K562 (cell line): Measurements from ENCODE around the gene MEIS1. TPM values are rescaled to one million over a fixed set of nuclear protein-coding genes. Genes with fewer than 3 reads are reported as not detected.

Experiments used
- ATAC-seq: fragments of 200-7000 bp; cut with Tn5 transposase; 3 replicates; pipeline ENCODE4 v1.9.1; 2020; ENCODE audit warnings: moderate library complexity
- BruUV-seq: library from RNA; stranded (reverse); fragments of 400-500 nt; replicated peaks from 2 replicates; lab custom pipeline; 2021; lab: Mats Ljungman, UMichigan
- CTCF ChIA-PET: fragments of 300-600 bp; formaldehyde crosslinking; extraction: SDS; loops from one replicate; lab custom pipeline; 2021; ENCODE audit warnings: low intra/inter-chr PET ratio; lab: Yijun Ruan, JAX
- POLR2A ChIA-PET: fragments of 300-600, 350-650 bp; sonication (Branson Sonifier 250); formaldehyde crosslinking; extraction: SDS; loops from one replicate; lab custom pipeline; 2021; ENCODE audit warnings: antibody characterized with exemption, inconsistent platforms; lab: Yijun Ruan, JAX
- DNase-seq, 4 experiments: peaks; one replicate each; pipeline versions ENCODE4 v3.0.0 to v3.0.0-alpha.2; 2011 to 2018; ENCODE audit warnings: low spot score in 3 of 4, mixed read lengths in 3 of 4; ENCODE audit errors: extremely low read depth in 1 of 4
- FAIRE-seq: peaks from 2 replicates; lab custom pipeline; 2011; peaks lifted over from hg19 to GRCh38; lab: Jason Lieb, UNC
- H2AFZ ChIP-seq: 2 replicates; pipeline ENCODE4 v1.6.0; 2011; ENCODE audit warnings: low read depth, low read length, control low read depth, inconsistent platforms
- H3K27ac ChIP-seq: fragments of 200-600 bp; 3 replicates; pipeline ENCODE4 v1.8.0; 2011; ENCODE audit warnings: low read depth, mild to moderate bottlenecking, control low read depth, inconsistent platforms, low read length, moderate library complexity, mixed read lengths; ENCODE audit errors: extremely low read depth
- H3K27me3 ChIP-seq, 2 experiments: fragments of 300-600 bp in 1 of 2; 2 replicates in 1 of 2; 3 replicates in 1 of 2; pipeline versions ENCODE4 v1.6.0 to v1.8.0; 2011; ENCODE audit warnings: inconsistent platforms in 2 of 2, low read length in 2 of 2, mild to moderate bottlenecking in 1 of 2, mixed read lengths in 1 of 2, moderate library complexity in 1 of 2; ENCODE audit not compliant: control insufficient read depth in 2 of 2, insufficient read depth in 2 of 2
- H3K36me3 ChIP-seq: fragments of 300-600 bp; 3 replicates; pipeline ENCODE4 v1.8.0; 2011; ENCODE audit warnings: mild to moderate bottlenecking, low read length, inconsistent platforms; ENCODE audit not compliant: control insufficient read depth, insufficient read depth
- H3K4me1 ChIP-seq, 2 experiments: fragments of 200-600 bp in 1 of 2; replicated peaks in 1 of 2; 2 replicates in 1 of 2; 3 replicates in 1 of 2; pipeline versions ENCODE4 v1.5.1 to v1.8.0; 2011; ENCODE audit warnings: inconsistent platforms in 2 of 2, low read length in 2 of 2, mild to moderate bottlenecking in 1 of 2, mixed read lengths in 1 of 2, moderate library complexity in 1 of 2; ENCODE audit not compliant: control insufficient read depth in 2 of 2, insufficient read depth in 2 of 2
- H3K4me2 ChIP-seq: 2 replicates; pipeline ENCODE4 v1.6.1; 2011; ENCODE audit warnings: low read length, control low read depth, inconsistent platforms, mixed read lengths; ENCODE audit not compliant: insufficient read depth
- H3K4me3 ChIP-seq: fragments of 200-600 bp; sonication (generic), shearing (Covaris generic); 2 replicates; pipeline ENCODE4 v1.5.1; 2016; ENCODE audit warnings: control low read depth, inconsistent platforms
- H3K79me2 ChIP-seq: fragments of 200-600 bp; 3 replicates; pipeline ENCODE4 v1.8.0; 2011; ENCODE audit warnings: low read length, inconsistent platforms; ENCODE audit not compliant: control insufficient read depth, insufficient read depth
- H3K9ac ChIP-seq, 2 experiments: 2 replicates each; pipeline versions ENCODE4 v1.6.0 to v1.6.1; 2011; ENCODE audit warnings: low read depth in 2 of 2, low read length in 2 of 2, control low read depth in 1 of 2, inconsistent platforms in 1 of 2, mild to moderate bottlenecking in 1 of 2, mixed read lengths in 1 of 2; ENCODE audit not compliant: insufficient read depth in 1 of 2
- H3K9me1 ChIP-seq: one replicate; pipeline ENCODE4 v1.6.0; 2011; ENCODE audit warnings: inconsistent platforms, mild to moderate bottlenecking, low read length, moderate library complexity; ENCODE audit not compliant: control insufficient read depth, insufficient read depth
- H3K9me3 ChIP-seq: replicated peaks from 2 replicates; pipeline ENCODE4 v1.5.1; 2011; ENCODE audit warnings: low read depth, low read length, inconsistent platforms; ENCODE audit not compliant: control insufficient read depth, insufficient read depth
- H4K20me1 ChIP-seq: replicated peaks from 2 replicates; pipeline ENCODE4 v1.6.1; 2011; ENCODE audit warnings: low read length, inconsistent platforms, mixed read lengths; ENCODE audit not compliant: control insufficient read depth, insufficient read depth
- ETV5 ChIP-seq: sonication (generic); formaldehyde crosslinking; IDR thresholded peaks from 2 replicates; pipeline ENCODE4 v1.4.0; 2020; ENCODE audit warnings: low read depth, mild to moderate bottlenecking, missing genetic modification reagents
- HDAC8 ChIP-seq: fragments of 450-650 bp; IDR thresholded peaks from 2 replicates; pipeline ENCODE4 v1.6.1; 2016; ENCODE audit warnings: mild to moderate bottlenecking, missing genetic modification characterization, moderate library complexity, missing compliant biosample characterization
- HOXB6 ChIP-seq: fragments of 250-450 bp; sonication (Bioruptor Pico); IDR thresholded peaks from 2 replicates; pipeline ENCODE4 v1.5.1; 2022; ENCODE audit warnings: mild to moderate bottlenecking, borderline replicate concordance
- JUN ChIP-seq, 2 experiments: sonication (generic) in 1 of 2; formaldehyde crosslinking in 1 of 2; IDR thresholded peaks; 2 replicates each; pipeline versions ENCODE4 v1.6.1 to v1.8.0; 2012 to 2022; ENCODE audit warnings: borderline replicate concordance in 2 of 2, mild to moderate bottlenecking in 2 of 2, improper control_type of control experiment in 1 of 2, low read depth in 1 of 2, low read length in 1 of 2, missing genetic modification reagents in 1 of 2
- KDM4B ChIP-seq, 2 experiments: fragments of 450-650 bp in 1 of 2; sonication (generic) in 1 of 2; IDR thresholded peaks; 2 replicates each; pipeline ENCODE4 v1.6.1; 2016 to 2017; ENCODE audit warnings: borderline replicate concordance in 2 of 2, antibody characterized with exemption in 1 of 2, low read depth in 1 of 2, mild to moderate bottlenecking in 1 of 2
- MAFG ChIP-seq: fragments of 450-650 bp; conservative IDR thresholded peaks from 2 replicates; pipeline ENCODE4 v1.6.1; 2016; ENCODE audit warnings: missing genetic modification characterization, missing compliant biosample characterization
- RFX5 ChIP-seq: IDR thresholded peaks from 2 replicates; pipeline ENCODE4 v1.6.1; 2011; ENCODE audit warnings: low read depth, mild to moderate bottlenecking, improper control_type of control experiment, low read length
- SRSF7 ChIP-seq: fragments of 200-400 bp; formaldehyde crosslinking; optimal IDR thresholded peaks from 2 replicates; pipeline ENCODE3; 2017; ENCODE audit warnings: mild to moderate bottlenecking, low read depth, low read length
- ZNF584 ChIP-seq: fragments of 200-800 bp; sonication (Bioruptor generic); IDR thresholded peaks from 2 replicates; pipeline ENCODE4 v1.6.1; 2016; ENCODE audit warnings: low read depth, mild to moderate bottlenecking, missing genetic modification characterization, missing compliant biosample characterization
- WGBS: fragments of 100-300 bp; shearing (Covaris generic); methylation state at CpG from one replicate; pipeline ENCODE4 v1.1.6; 2016; ENCODE audit warnings: low coverage, mixed read lengths; ENCODE audit not compliant: insufficient coverage; ENCODE audit errors: missing lambda C conversion rate; 5-methylcytosine and 5-hydroxymethylcytosine counted together
- in situ Hi-C: fragments of 300-500 bp; cut with MboI; formaldehyde crosslinking; loops from 4 replicates; pipeline ENCODE4 v1.15.0; 2018; ENCODE audit warnings: inconsistent platforms, mixed read lengths
- intact Hi-C: fragments of 100-400 bp; cut with micrococcal nuclease; formaldehyde crosslinking; loops from 2 replicates; pipeline ENCODE4 v1.14.2; 2022
- polyA plus RNA-seq, 8 experiments: library from polyadenylated mRNA; depleted of rRNA in 4 of 8; stranded (reverse) in 5 of 8; unstranded in 3 of 8; fragments of >200 nt; fragmentation: Nextera tagmentation in 2 of 8; fragmentation: Illumina TruSeq in 1 of 8; extraction: Ambion mirVana in 2 of 8; extraction: Trizol in 1 of 8; gene quantifications; 2 replicates each; pipeline versions ENCODE4 v1.2.1 to v1.2.3, GENCODE V29; 2011 to 2014; ENCODE audit warnings: inconsistent platforms in 1 of 8, missing spikeins in 1 of 8
- total RNA-seq, 7 experiments: library from RNA; depleted of rRNA in 6 of 7; stranded (reverse); fragments of >200 nt in 6 of 7; fragmentation: Illumina TruSeq in 2 of 7; extraction: Trizol in 2 of 7; gene quantifications; 2 replicates each; pipeline versions ENCODE4 v1.2.1 to v1.2.3, GENCODE V29; 2011 to 2021; ENCODE audit warnings: low replicate concordance in 1 of 7
- TF ChIP-seq, protein P1 (sequence below): fragments of 200-800 bp; sonication (Bioruptor generic); IDR thresholded peaks from 2 replicates; pipeline ENCODE4 v1.6.1; 2017; ENCODE audit warnings: missing genetic modification characterization, missing compliant biosample characterization
- TF ChIP-seq, protein P2 (sequence below), 2 experiments: IDR thresholded peaks; 2 replicates each; pipeline ENCODE4 v1.6.1; 2012; ENCODE audit warnings: improper control_type of control experiment in 2 of 2, low read depth in 2 of 2, low read length in 2 of 2, borderline replicate concordance in 1 of 2
- TF ChIP-seq, protein P3 (sequence below): IDR thresholded peaks from 2 replicates; pipeline ENCODE4 v1.6.1; 2011; ENCODE audit not compliant: insufficient read length; ENCODE audit errors: extremely low read depth

The MEIS1 gene
- total and polyA plus RNA-seq, 9 of the 15 experiments (the other 6 are each of a cell fraction or from before 2014, with no cell fraction given), result 2.3 to 9.0 (median 5.9) TPM

DNA sequence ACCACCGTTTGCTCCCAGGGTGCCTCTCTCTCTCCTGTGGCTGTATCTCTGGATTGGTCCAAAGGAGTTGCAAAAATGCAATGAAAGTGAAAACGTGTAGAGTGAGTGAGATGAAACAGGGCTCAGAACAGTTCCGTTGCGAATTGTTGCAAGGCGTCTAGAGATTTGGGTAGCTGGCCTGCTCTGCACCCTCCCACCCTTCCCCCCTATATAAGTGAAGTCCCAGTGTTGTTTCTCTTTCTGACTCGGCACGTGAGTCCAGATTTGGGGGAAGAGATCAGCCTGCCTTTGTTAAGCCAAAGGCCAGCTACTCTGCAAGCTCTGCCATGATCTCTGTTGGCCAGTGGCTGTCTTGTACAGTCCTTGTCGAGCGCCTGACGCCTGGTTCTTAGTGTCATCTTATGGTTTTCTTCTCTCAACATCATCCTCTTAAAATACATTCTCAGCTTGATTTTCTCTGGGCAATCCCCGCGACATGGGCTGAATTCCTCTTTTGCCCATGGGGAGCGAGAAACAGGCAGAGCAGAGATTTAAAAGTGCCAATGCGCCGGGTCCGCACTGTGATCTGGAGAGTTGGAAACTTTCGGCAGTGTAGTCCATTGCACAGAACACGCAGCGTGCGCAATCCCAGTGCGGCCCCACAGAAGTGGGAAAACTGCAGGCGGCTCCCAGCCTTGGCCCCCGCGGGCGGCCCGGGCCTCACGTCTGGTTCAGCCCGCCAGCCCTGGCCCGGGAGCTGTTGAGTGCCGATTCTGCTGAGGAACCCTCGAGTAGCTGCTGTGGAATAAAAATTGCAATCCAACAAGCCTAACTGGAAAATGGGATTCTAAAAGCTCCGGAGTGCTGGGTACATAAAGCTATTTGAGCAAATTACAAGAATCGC lies 9.3 kb downstream of the MEIS1 start (continued):
- no peak for TF ChIP-seq ETV5
- TF ChIP-seq, all 486 proteins: peak for 0

DNA sequence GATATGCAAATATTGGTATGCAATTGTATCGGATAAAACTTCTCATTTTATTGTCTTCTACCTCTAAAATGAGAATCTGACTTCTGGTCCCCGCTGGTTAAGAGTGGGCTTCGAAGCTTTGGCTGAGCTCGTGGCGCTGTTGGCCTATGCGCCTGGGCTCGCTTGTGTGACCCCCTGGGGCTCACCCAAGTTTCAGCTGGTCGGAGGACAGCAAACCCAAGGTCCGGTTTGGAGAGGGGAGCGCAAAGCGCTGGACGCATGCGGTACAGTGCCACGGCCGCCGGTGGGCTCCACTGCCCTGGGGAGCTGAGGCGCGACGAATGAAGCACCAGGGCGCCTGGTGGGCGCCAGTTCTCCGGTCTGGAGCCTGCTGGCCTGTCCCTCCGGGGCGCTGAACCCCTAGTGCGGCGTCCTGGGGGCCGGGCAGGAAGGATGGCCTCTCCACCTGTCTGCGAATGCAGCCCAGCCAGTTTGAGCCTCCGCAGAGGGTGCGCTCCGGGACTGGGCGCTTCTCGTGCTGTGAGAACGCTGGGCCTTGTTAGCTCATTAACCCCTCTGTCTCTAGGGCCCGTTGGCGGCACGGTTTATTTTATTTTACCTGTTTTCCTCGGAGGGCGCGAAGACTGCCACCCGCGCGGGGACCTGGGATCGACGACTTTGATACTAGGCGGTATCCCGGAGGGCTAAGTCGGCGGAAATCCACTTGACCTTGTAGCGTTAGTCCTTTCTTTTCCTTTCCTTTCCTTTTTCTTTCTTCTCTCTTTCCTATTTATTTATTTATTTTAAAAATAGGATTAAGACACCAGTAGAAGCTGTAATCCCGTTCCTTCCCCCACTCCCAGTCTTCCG lies 10.4 kb downstream of the MEIS1 start:
- ATAC-seq (no peak), DNase-seq (no peak), FAIRE-seq (no peak)
- H2AFZ ChIP-seq, result no peak overlapping the region
- H3K27me3 ChIP-seq, result no peaks in the 10 kb centered on the region
- in situ Hi-C loops (no loop called here), intact Hi-C loops (no loop called here)
- no peaks in the 10 kb centered on the region for H3K79me2 ChIP-seq
- no TSS peak for BruUV-seq
- H3K4me1 ChIP-seq, result no peaks in the 10 kb centered on the region
- H3K36me3 ChIP-seq, result peaks cover 7% of the 10 kb centered on the region; the same call in 2 of the 3 replicates
- no peak overlapping the region for H3K4me2 ChIP-seq
- H3K4me3 ChIP-seq, result no peak overlapping the region
- ChIA-PET POLR2A (no interaction called here), CTCF (no interaction called here)
- H3K9ac ChIP-seq, result no peak overlapping the region
- no peaks in the 10 kb centered on the region for H4K20me1 ChIP-seq
- WGBS, result 91% methylated on average over 32 of the region's 52 CpGs
- no peaks in the 10 kb centered on the region for H3K9me1 ChIP-seq
- no peaks in the 10 kb centered on the region for H3K9me3 ChIP-seq
- no peak overlapping the region for H3K27ac ChIP-seq
- TF ChIP-seq, protein P1, sequence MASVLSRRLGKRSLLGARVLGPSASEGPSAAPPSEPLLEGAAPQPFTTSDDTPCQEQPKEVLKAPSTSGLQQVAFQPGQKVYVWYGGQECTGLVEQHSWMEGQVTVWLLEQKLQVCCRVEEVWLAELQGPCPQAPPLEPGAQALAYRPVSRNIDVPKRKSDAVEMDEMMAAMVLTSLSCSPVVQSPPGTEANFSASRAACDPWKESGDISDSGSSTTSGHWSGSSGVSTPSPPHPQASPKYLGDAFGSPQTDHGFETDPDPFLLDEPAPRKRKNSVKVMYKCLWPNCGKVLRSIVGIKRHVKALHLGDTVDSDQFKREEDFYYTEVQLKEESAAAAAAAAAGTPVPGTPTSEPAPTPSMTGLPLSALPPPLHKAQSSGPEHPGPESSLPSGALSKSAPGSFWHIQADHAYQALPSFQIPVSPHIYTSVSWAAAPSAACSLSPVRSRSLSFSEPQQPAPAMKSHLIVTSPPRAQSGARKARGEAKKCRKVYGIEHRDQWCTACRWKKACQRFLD (CRISPR knock-in tag), result no peak
- no peak for TF ChIP-seq HOXB6 (CRISPR knock-in tag)
- TF ChIP-seq RFX5, result no peak
- TF ChIP-seq, protein P2, sequence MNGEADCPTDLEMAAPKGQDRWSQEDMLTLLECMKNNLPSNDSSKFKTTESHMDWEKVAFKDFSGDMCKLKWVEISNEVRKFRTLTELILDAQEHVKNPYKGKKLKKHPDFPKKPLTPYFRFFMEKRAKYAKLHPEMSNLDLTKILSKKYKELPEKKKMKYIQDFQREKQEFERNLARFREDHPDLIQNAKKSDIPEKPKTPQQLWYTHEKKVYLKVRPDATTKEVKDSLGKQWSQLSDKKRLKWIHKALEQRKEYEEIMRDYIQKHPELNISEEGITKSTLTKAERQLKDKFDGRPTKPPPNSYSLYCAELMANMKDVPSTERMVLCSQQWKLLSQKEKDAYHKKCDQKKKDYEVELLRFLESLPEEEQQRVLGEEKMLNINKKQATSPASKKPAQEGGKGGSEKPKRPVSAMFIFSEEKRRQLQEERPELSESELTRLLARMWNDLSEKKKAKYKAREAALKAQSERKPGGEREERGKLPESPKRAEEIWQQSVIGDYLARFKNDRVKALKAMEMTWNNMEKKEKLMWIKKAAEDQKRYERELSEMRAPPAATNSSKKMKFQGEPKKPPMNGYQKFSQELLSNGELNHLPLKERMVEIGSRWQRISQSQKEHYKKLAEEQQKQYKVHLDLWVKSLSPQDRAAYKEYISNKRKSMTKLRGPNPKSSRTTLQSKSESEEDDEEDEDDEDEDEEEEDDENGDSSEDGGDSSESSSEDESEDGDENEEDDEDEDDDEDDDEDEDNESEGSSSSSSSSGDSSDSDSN (IDR thresholded peaks at IDR 0.05; ENCODE audit: borderline replicate concordance in 1 of 2, low read depth in 2 of 2, low read length in 2 of 2), result no peak
- no peak for TF ChIP-seq JUN (IDR thresholded peaks at IDR 0.05; ENCODE audit: borderline replicate concordance, low read depth, low read length)
- TF ChIP-seq JUN (CRISPR knock-in tag; IDR thresholded peaks at IDR 0.05; ENCODE audit: borderline replicate concordance), result no peak
- no peak for TF ChIP-seq ZNF584 (CRISPR knock-in tag)
- TF ChIP-seq HDAC8 (tag), result no peak
- TF ChIP-seq KDM4B (IDR thresholded peaks at IDR 0.05; ENCODE audit: borderline replicate concordance in 2 of 2, low read depth in 1 of 2), result no peak
- TF ChIP-seq, protein P3, sequence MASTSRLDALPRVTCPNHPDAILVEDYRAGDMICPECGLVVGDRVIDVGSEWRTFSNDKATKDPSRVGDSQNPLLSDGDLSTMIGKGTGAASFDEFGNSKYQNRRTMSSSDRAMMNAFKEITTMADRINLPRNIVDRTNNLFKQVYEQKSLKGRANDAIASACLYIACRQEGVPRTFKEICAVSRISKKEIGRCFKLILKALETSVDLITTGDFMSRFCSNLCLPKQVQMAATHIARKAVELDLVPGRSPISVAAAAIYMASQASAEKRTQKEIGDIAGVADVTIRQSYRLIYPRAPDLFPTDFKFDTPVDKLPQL, result no peak
- no peak for TF ChIP-seq MAFG
- no peak for TF ChIP-seq SRSF7
